Measurements from ENCODE around the gene MPO.

The MPO gene

GRCh38 chr17:58319173-58320162, 38.7 kb upstream of the MPO start:
- no peak for DNase-seq

GRCh38 chr17:58318627-58319172, 38.0 kb upstream of the MPO start:
- no peak for DNase-seq

GRCh38 chr17:58318065-58318481, 37.3 kb upstream of the MPO start:
- DNase-seq = no peak

GRCh38 chr17:58317421-58318064, 36.8 kb upstream of the MPO start:
- DNase-seq = peak; percentile 27

- no peak for DNase-seq
Observed at GRCh38 chr17:58316260-58316960, 35.7 kb upstream of the MPO start.

GRCh38 chr17:58315750-58316149, 35.0 kb upstream of the MPO start:
- DNase-seq = no peak

- DNase-seq = no peak
Observed at GRCh38 chr17:58315281-58315711, 34.6 kb upstream of the MPO start.

GRCh38 chr17:58314706-58315015, 33.9 kb upstream of the MPO start:
- no peak for DNase-seq

GRCh38 chr17:58313815-58314705, 33.3 kb upstream of the MPO start:
- DNase-seq = no peak

GRCh38 chr17:58312829-58313228, 32.1 kb upstream of the MPO start:
- no peak for DNase-seq

GRCh38 chr17:58312021-58312630, 31.4 kb upstream of the MPO start:
- no peak for DNase-seq

GRCh38 chr17:58311429-58311894, 30.7 kb upstream of the MPO start:
- no peak for DNase-seq

GRCh38 chr17:58310511-58311428, 30.0 kb upstream of the MPO start:
- no peak for DNase-seq

- DNase-seq = no peak
Observed at GRCh38 chr17:58309918-58310259, 29.2 kb upstream of the MPO start.

GRCh38 chr17:58308985-58309917, 28.5 kb upstream of the MPO start:
- no peak for DNase-seq

- no peak for DNase-seq
Observed at GRCh38 chr17:58308173-58308984, 27.6 kb upstream of the MPO start.

- no peak for DNase-seq
Observed at GRCh38 chr17:58307468-58308172, 26.9 kb upstream of the MPO start.
